Endothelial cell of umbilical vein (primary cell): ENCODE results near the gene COLQ. TPM values are rescaled to one million over a fixed set of nuclear protein-coding genes. Genes with fewer than 3 reads are reported as not detected.

Experiments used
- BruUV-seq: library from RNA; stranded (reverse); fragments of 400-500 nt; replicated peaks from 2 replicates; lab custom pipeline; 2021; lab: Mats Ljungman, UMichigan
- CTCF ChIA-PET: fragments of 300-600, 350-600 bp; sonication (Branson Sonifier 250); formaldehyde crosslinking; loops from one replicate; lab custom pipeline; 2021; ENCODE audit warnings: antibody characterized with exemption, inconsistent platforms; lab: Charles Lee
- POLR2A ChIA-PET: fragments of 300-600, 350-600 bp; sonication (Branson Sonifier 250); formaldehyde crosslinking; loops from one replicate; lab custom pipeline; 2021; ENCODE audit warnings: antibody characterized with exemption, inconsistent platforms; lab: Charles Lee
- DNase-seq: peaks from one replicate; pipeline ENCODE4 v3.0.0-alpha.2; 2011; ENCODE audit warnings: low read depth, low spot score
- FAIRE-seq: peaks from 2 replicates; lab custom pipeline; 2011; peaks lifted over from hg19 to GRCh38; lab: Jason Lieb, UNC
- H2AFZ ChIP-seq: 2 replicates; pipeline ENCODE4 v1.6.0; 2012; ENCODE audit warnings: low read depth, low read length, control low read depth, inconsistent platforms
- H3K27ac ChIP-seq: 2 replicates; pipeline ENCODE4 v1.5.1; 2011; ENCODE audit warnings: low read depth, mild to moderate bottlenecking, control low read depth, low read length, moderate library complexity; ENCODE audit not compliant: insufficient read depth
- H3K27me3 ChIP-seq, 2 experiments: 2 replicates each; pipeline versions ENCODE4 v1.6.0 to v1.6.1; 2011; ENCODE audit warnings: low read length in 2 of 2, mixed read lengths in 1 of 2; ENCODE audit not compliant: control insufficient read depth in 2 of 2, insufficient read depth in 2 of 2
- H3K36me3 ChIP-seq, 2 experiments: 2 replicates in 1 of 2; 3 replicates in 1 of 2; pipeline ENCODE4 v1.5.1; 2011; ENCODE audit warnings: low read length in 2 of 2, mild to moderate bottlenecking in 1 of 2, moderate library complexity in 1 of 2; ENCODE audit not compliant: control insufficient read depth in 2 of 2, insufficient read depth in 2 of 2; ENCODE audit errors: extremely low read depth in 1 of 2
- H3K4me1 ChIP-seq: 3 replicates; pipeline ENCODE4 v1.5.1; 2011; ENCODE audit warnings: mild to moderate bottlenecking, low read length; ENCODE audit not compliant: control insufficient read depth, insufficient read depth; ENCODE audit errors: extremely low read depth
- H3K4me2 ChIP-seq: 2 replicates; pipeline ENCODE4 v1.6.1; 2011; ENCODE audit warnings: low read length, control low read depth, mixed read lengths; ENCODE audit not compliant: insufficient read depth
- H3K4me3 ChIP-seq, 3 experiments: fragments of 200-600 bp in 1 of 3; sonication (generic), shearing (Covaris generic) in 1 of 3; replicated peaks in 1 of 3; 2 replicates each; pipeline ENCODE4 v1.5.1; 2011 to 2016; ENCODE audit warnings: control low read depth in 3 of 3, low read length in 3 of 3, mild to moderate bottlenecking in 2 of 3, inconsistent platforms in 1 of 3, low read depth in 1 of 3, moderate library complexity in 1 of 3; ENCODE audit not compliant: insufficient read depth in 1 of 3
- H3K79me2 ChIP-seq: 2 replicates; pipeline ENCODE4 v1.6.0; 2012; ENCODE audit warnings: low read length, inconsistent platforms; ENCODE audit not compliant: control insufficient read depth, insufficient read depth
- H3K9ac ChIP-seq: replicated peaks from 2 replicates; pipeline ENCODE3; 2011; ENCODE audit warnings: low read length, control low read depth; ENCODE audit not compliant: insufficient read depth; ENCODE audit errors: extremely low read depth
- H3K9me1 ChIP-seq: replicated peaks from 3 replicates; pipeline ENCODE4 v1.6.0; 2011; ENCODE audit warnings: mild to moderate bottlenecking, low read length; ENCODE audit not compliant: control insufficient read depth, insufficient read depth; ENCODE audit errors: extremely low read depth
- H3K9me3 ChIP-seq: replicated peaks from 2 replicates; pipeline ENCODE4 v1.5.1; 2012; ENCODE audit warnings: low read length, inconsistent platforms; ENCODE audit not compliant: control insufficient read depth, insufficient read depth
- H4K20me1 ChIP-seq: replicated peaks from 2 replicates; pipeline ENCODE3; 2011; ENCODE audit warnings: mild to moderate bottlenecking, low read length; ENCODE audit not compliant: control insufficient read depth, insufficient read depth; ENCODE audit errors: extremely low read depth
- CTCF ChIP-seq, 2 donors: IDR thresholded peaks; 1 replicate in 1 of 2; 2 replicates in 1 of 2; pipeline ENCODE4 v1.5.1; 2011; ENCODE audit warnings: low read length in 2 of 2, mild to moderate bottlenecking in 2 of 2, moderate library complexity in 2 of 2, control low read depth in 1 of 2, inconsistent platforms in 1 of 2, low read depth in 1 of 2; ENCODE audit not compliant: insufficient read depth in 1 of 2; ENCODE audit errors: extremely low read depth in 1 of 2
- EZH2 ChIP-seq: IDR thresholded peaks from 2 replicates; pipeline ENCODE4 v1.6.1; 2012; ENCODE audit warnings: borderline replicate concordance, low read depth, mild to moderate bottlenecking, moderate library complexity, low read length, inconsistent platforms; ENCODE audit not compliant: severe bottlenecking
- FOS ChIP-seq: IDR thresholded peaks from 2 replicates; pipeline ENCODE4 v1.6.1; 2011; ENCODE audit warnings: mild to moderate bottlenecking, low read length, moderate library complexity, borderline replicate concordance; ENCODE audit not compliant: insufficient read depth
- GATA2 ChIP-seq: IDR thresholded peaks from 2 replicates; pipeline ENCODE4 v1.7.0; 2011; ENCODE audit warnings: low read depth, mild to moderate bottlenecking, moderate library complexity, mixed read lengths, low read length; ENCODE audit not compliant: insufficient read length, insufficient read depth
- JUN ChIP-seq: IDR thresholded peaks from 2 replicates; pipeline ENCODE4 v1.6.1; 2011; ENCODE audit warnings: borderline replicate concordance, low read depth; ENCODE audit not compliant: insufficient read length, insufficient read depth
- MAX ChIP-seq: IDR thresholded peaks from 2 replicates; pipeline ENCODE4 v1.6.1; 2011; ENCODE audit not compliant: insufficient read depth, insufficient read length
- MYC ChIP-seq: IDR thresholded peaks from one replicate; pipeline ENCODE4 v1.6.1; 2011; ENCODE audit warnings: mild to moderate bottlenecking, low read depth, low read length
- POLR2A ChIP-seq: IDR thresholded peaks from 2 replicates; pipeline ENCODE4 v1.6.1; 2012; ENCODE audit warnings: low read depth, mild to moderate bottlenecking, control low read depth, low read length
- POLR2AphosphoS5 ChIP-seq: IDR thresholded peaks from 2 replicates; pipeline ENCODE4 v1.6.1; 2012; ENCODE audit warnings: low read depth, mild to moderate bottlenecking, control low read depth, low read length, moderate library complexity; ENCODE audit not compliant: insufficient read depth
- dilution Hi-C: fragments of 300-500 bp; cut with MboI; formaldehyde crosslinking; loops from one replicate; pipeline ENCODE4 v1.15.0; 2019; ENCODE audit warnings: low sequenced_read_pairs; ENCODE audit not compliant: extremely low pct_ligation_motif_present
- intact Hi-C: fragments of 100-400 bp; cut with micrococcal nuclease; formaldehyde crosslinking; loops from one replicate; pipeline ENCODE4 v1.10.0; 2022
- polyA plus RNA-seq, 4 experiments: library from polyadenylated mRNA; depleted of rRNA in 3 of 4; stranded (reverse) in 3 of 4; unstranded in 1 of 4; fragments of >200 nt; gene quantifications; 2 replicates each; pipeline versions ENCODE4 v1.2.1 to v1.2.3, GENCODE V29; 2011 to 2012; ENCODE audit warnings: missing spikeins in 1 of 4
- total RNA-seq: library from RNA; stranded (reverse); gene quantifications from 2 replicates; pipeline ENCODE4 v1.2.3, GENCODE V29; 2021

Gene COLQ
- total and polyA plus RNA-seq, 2 donors (not counting 3 experiments of a cell fraction or from before 2014, with no cell fraction given) = 2.0 to 2.3 TPM

GRCh38 chr3:15452961-15453360 is 68.5 kb downstream of the COLQ start:
- Histone ChIP-seq H3K9ac (no peak overlapping the region), H3K4me2 (no peak overlapping the region), H3K9me1 (no peaks in the 10 kb centered on the region), H3K4me1 (no peaks in the 10 kb centered on the region), H3K9me3 (no peaks in the 10 kb centered on the region), H4K20me1 (no peaks in the 10 kb centered on the region), H3K27me3 (no peaks in the 10 kb centered on the region), H3K27ac (no peak overlapping the region), H2AFZ (no peak overlapping the region), H3K79me2 (no peaks in the 10 kb centered on the region), H3K4me3 (no peak overlapping the region), H3K36me3 (no peaks in the 10 kb centered on the region)
- FAIRE-seq = no peak
- TF ChIP-seq GATA2 (no peak), JUN (no peak), POLR2A (no peak), MYC (no peak), MAX (no peak), POLR2AphosphoS5 (no peak)
- POLR2A ChIA-PET = no interaction called here
- CTCF ChIA-PET = no interaction called here
- dilution Hi-C loops = no loop called here
- DNase-seq = no peak
- intact Hi-C loops = no loop called here
- BruUV-seq = no TSS peak

GRCh38 chr3:15452156-15452555 is 69.3 kb downstream of the COLQ start:
- no peaks in the 10 kb centered on the region for H3K9me3 ChIP-seq
- BruUV-seq = no TSS peak
- H3K4me3 ChIP-seq = no peak overlapping the region
- FAIRE-seq = no peak
- H2AFZ ChIP-seq = no peak overlapping the region
- TF ChIP-seq GATA2 (no peak), FOS (no peak), EZH2 (no peak), JUN (no peak), POLR2A (no peak), POLR2AphosphoS5 (no peak), CTCF (IDR thresholded peaks at IDR 0.05; ENCODE audit: extremely low read depth in 1 of 2, insufficient read depth in 1 of 2, low read depth in 1 of 2, low read length in 2 of 2) (no peak), MAX (no peak), MYC (no peak)
- H3K4me1 ChIP-seq = no peaks in the 10 kb centered on the region
- DNase-seq = no peak
- H3K79me2 ChIP-seq = no peaks in the 10 kb centered on the region
- H4K20me1 ChIP-seq = no peaks in the 10 kb centered on the region
- no peak overlapping the region for H3K4me2 ChIP-seq
- dilution Hi-C loops = no loop called here
- no peak overlapping the region for H3K27ac ChIP-seq
- no peaks in the 10 kb centered on the region for H3K27me3 ChIP-seq
- POLR2A ChIA-PET = no interaction called here
- intact Hi-C loops = no loop called here
- CTCF ChIA-PET = no interaction called here
- no peaks in the 10 kb centered on the region for H3K9me1 ChIP-seq
- H3K9ac ChIP-seq = no peak overlapping the region
- no peaks in the 10 kb centered on the region for H3K36me3 ChIP-seq
